Cardiac fibroblast (primary cell): ENCODE data around the gene OR1F1.
A peak's percentile ranks its signal among the peaks of the same experiment; 100 is the strongest.

Experiments used
- DNase-seq, 2 donors: peaks; one replicate each; pipeline versions ENCODE4 v3.0.0 to v3.0.0-alpha.2; 2010; ENCODE audit warnings: low read depth in 2 of 2
- H3K4me3 ChIP-seq, 2 donors: replicated peaks in 1 of 2; 1 replicate in 1 of 2; 2 replicates in 1 of 2; pipeline ENCODE4 v1.5.1; 2011; ENCODE audit warnings: low read depth in 2 of 2, low read length in 2 of 2, mild to moderate bottlenecking in 2 of 2, moderate library complexity in 1 of 2
- CTCF ChIP-seq: IDR thresholded peaks from one replicate; pipeline ENCODE4 v1.5.1; 2011; ENCODE audit warnings: low read depth, mild to moderate bottlenecking, low read length, inconsistent platforms

Gene OR1F1

GRCh38 chr16:3214904-3215600, 27.0 kb downstream of the OR1F1 start:
- DNase-seq, result no peak
- no peak overlapping the region for H3K4me3 ChIP-seq
- TF ChIP-seq CTCF, result no peak

- no peak for DNase-seq
- TF ChIP-seq CTCF, result no peak
- H3K4me3 ChIP-seq, result no peak overlapping the region
Measured at GRCh38 chr16:3215601-3216262, 27.7 kb downstream of the OR1F1 start.

GRCh38 chr16:3216263-3216640, 28.2 kb downstream of the OR1F1 start:
- TF ChIP-seq CTCF, result no peak
- no peak for DNase-seq
- no peak overlapping the region for H3K4me3 ChIP-seq

- no peak overlapping the region for H3K4me3 ChIP-seq
- TF ChIP-seq CTCF, result no peak
- no peak for DNase-seq
Measured at GRCh38 chr16:3220839-3221238, 32.8 kb downstream of the OR1F1 start.

GRCh38 chr16:3223913-3224515, 36.0 kb downstream of the OR1F1 start:
- no peak overlapping the region for H3K4me3 ChIP-seq
- no peak for TF ChIP-seq CTCF
- DNase-seq, result peak; percentile 3 to 28

GRCh38 chr16:3234543-3234856, 46.5 kb downstream of the OR1F1 start:
- DNase-seq, result no peak
- no peak for TF ChIP-seq CTCF
- H3K4me3 ChIP-seq, result peak overlapping the region; percentile 77 to 98
